HG02571 (cell line): ENCODE data around the gene ATP1A4.

ENCODE experiments used
- ATAC-seq: cut with Tn5 transposase; IDR thresholded peaks from one replicate; pipeline ENCODE4 v1.9.1; 2021; ENCODE audit warnings: mild to moderate bottlenecking, moderate library complexity; ENCODE audit not compliant: unreplicated experiment

Gene ATP1A4

GRCh38 chr1:160139840-160140239 lies 11.6 kb upstream of the ATP1A4 start:
- no peak for ATAC-seq

GRCh38 chr1:160143695-160144094 lies 7.7 kb upstream of the ATP1A4 start:
- ATAC-seq: no peak

- no peak for ATAC-seq
Observed at GRCh38 chr1:160144921-160145320, 6.5 kb upstream of the ATP1A4 start.

- ATAC-seq: no peak
Observed at GRCh38 chr1:160146107-160146506, 5.3 kb upstream of the ATP1A4 start.

- no peak for ATAC-seq
Observed at GRCh38 chr1:160148121-160148520, 3.3 kb upstream of the ATP1A4 start.

GRCh38 chr1:160149233-160149632 lies 2.2 kb upstream of the ATP1A4 start:
- no peak for ATAC-seq

- ATAC-seq: no peak
Observed at GRCh38 chr1:160149716-160150115, 1.7 kb upstream of the ATP1A4 start.

GRCh38 chr1:160154790-160155189 lies 3.4 kb downstream of the ATP1A4 start:
- ATAC-seq: no peak

- ATAC-seq: no peak
Observed at GRCh38 chr1:160156361-160156760, 5.0 kb downstream of the ATP1A4 start.

GRCh38 chr1:160157174-160157573 lies 5.8 kb downstream of the ATP1A4 start:
- ATAC-seq: no peak

- ATAC-seq: no peak
Observed at GRCh38 chr1:160158031-160158430, 6.6 kb downstream of the ATP1A4 start.

- no peak for ATAC-seq
Observed at GRCh38 chr1:160158534-160158933, 7.1 kb downstream of the ATP1A4 start.

GRCh38 chr1:160159846-160160245 lies 8.4 kb downstream of the ATP1A4 start:
- no peak for ATAC-seq

GRCh38 chr1:160161965-160162705 lies 10.7 kb downstream of the ATP1A4 start:
- ATAC-seq: no peak

- no peak for ATAC-seq
Observed at GRCh38 chr1:160162931-160163330, 11.5 kb downstream of the ATP1A4 start.

- no peak for ATAC-seq
Observed at GRCh38 chr1:160163615-160164014, 12.2 kb downstream of the ATP1A4 start.

GRCh38 chr1:160164121-160164520 lies 12.7 kb downstream of the ATP1A4 start:
- ATAC-seq: no peak

- ATAC-seq: no peak
Observed at GRCh38 chr1:160166166-160166868, 14.9 kb downstream of the ATP1A4 start.

- ATAC-seq: no peak
Observed at GRCh38 chr1:160167056-160167455, 15.7 kb downstream of the ATP1A4 start.

GRCh38 chr1:160167580-160167979 lies 16.2 kb downstream of the ATP1A4 start:
- ATAC-seq: no peak

- ATAC-seq: no peak
Observed at GRCh38 chr1:160168016-160168415, 16.6 kb downstream of the ATP1A4 start.

- no peak for ATAC-seq
Observed at GRCh38 chr1:160168609-160169369, 17.4 kb downstream of the ATP1A4 start.
